M059J (cell line): ENCODE data around the gene RBP5. TPM values are rescaled to one million over a fixed set of nuclear protein-coding genes. Genes with fewer than 3 reads are reported as not detected.

Source experiments
- DNase-seq: peaks from one replicate; pipeline ENCODE4 v3.0.0-alpha.2; 2012; ENCODE audit warnings: low read depth
- total RNA-seq: library from RNA; depleted of rRNA; stranded (reverse); fragments of >200 nt; shearing (Covaris generic); gene quantifications from 2 replicates; pipeline ENCODE4 v1.2.3, GENCODE V29; 2014; rRNA removed

The RBP5 gene
- total RNA-seq, 1 experiment from 2014 or later, result not detected

DNA sequence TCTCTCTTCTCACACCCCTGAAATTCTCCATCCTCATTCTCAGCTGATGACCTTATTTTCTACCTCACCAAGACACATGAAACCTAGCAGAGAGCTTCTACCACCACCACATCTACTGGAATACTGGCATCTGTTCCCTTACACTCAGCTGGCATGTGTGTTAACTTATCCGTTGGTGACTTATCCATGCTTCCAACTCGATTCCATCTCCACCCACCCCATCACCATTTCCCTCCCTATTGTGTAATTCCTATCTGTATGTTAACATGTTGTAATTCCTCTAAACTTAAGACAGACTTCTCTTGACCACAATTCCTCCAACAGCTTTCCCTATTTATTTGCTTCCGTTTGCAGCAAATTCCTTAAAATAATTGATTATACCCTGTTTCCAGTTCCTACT is 52.8 kb downstream of the RBP5 start:
- DNase-seq, result no peak

GRCh38 chr12:7075518-7075917 is 53.2 kb downstream of the RBP5 start:
- DNase-seq, result no peak

GRCh38 chr12:7073946-7074345 is 54.7 kb downstream of the RBP5 start:
- DNase-seq, result no peak

Other genes with a start within 250 kb of the RBP5 start
- gene LRRC23, start 224.1 kb downstream of the RBP5 start, total RNA-seq, result 3.6 and 11.0 TPM in 2 replicates
- gene ENO2, start 214.3 kb downstream of the RBP5 start, total RNA-seq, result 29.1 and 30.0 TPM in 2 replicates
- gene ATN1, start 200.9 kb downstream of the RBP5 start, total RNA-seq, result 3.9 and 25.0 TPM in 2 replicates
- gene RNU7-1, start 185.1 kb downstream of the RBP5 start, total RNA-seq, result not detected in 2 replicates
- 192 and 242 TPM in 2 replicates for gene C12orf57, start 184.9 kb downstream of the RBP5 start, total RNA-seq
- gene PTPN6, start 177.5 kb downstream of the RBP5 start, total RNA-seq, result 0.39 and 0.98 TPM in 2 replicates
- gene PHB2, start 158.2 kb downstream of the RBP5 start, total RNA-seq, result 203 and 222 TPM in 2 replicates
- gene EMG1, start 158.0 kb downstream of the RBP5 start, total RNA-seq, result 42.9 and 52.9 TPM in 2 replicates
- 26.1 and 26.7 TPM in 2 replicates for gene LPCAT3, start 110.4 kb downstream of the RBP5 start, total RNA-seq
- gene C1S, start 68.2 kb downstream of the RBP5 start, total RNA-seq, result 59.0 and 68.3 TPM in 2 replicates
- gene C1R, start 36.4 kb downstream of the RBP5 start, total RNA-seq, result 88.8 and 112 TPM in 2 replicates
- 14.3 and 22.1 TPM in 2 replicates for gene C1RL, start 19.7 kb downstream of the RBP5 start, total RNA-seq
- 7.7 and 29.7 TPM in 2 replicates for gene CLSTN3, start 1.5 kb upstream of the RBP5 start, total RNA-seq
- gene PEX5, start 60.8 kb upstream of the RBP5 start, total RNA-seq, result 13.9 and 18.0 TPM in 2 replicates
- not detected in 2 replicates for gene ACSM4, start 175.2 kb upstream of the RBP5 start, total RNA-seq